Sciatic nerve (tissue), 2 donors: ENCODE results near the gene CLASP1. TPM values are rescaled to one million over a fixed set of nuclear protein-coding genes. Genes with fewer than 3 reads are reported as not detected.
"Not testable (repeated sequence)": the region's sequence is repeated elsewhere in the genome, so short reads cannot be mapped to it uniquely, and the experiment has no call there.

Source experiments
- ATAC-seq: fragments of 200-7000 bp; cut with Tn5 transposase; one replicate; pipeline ENCODE4 v1.9.1; 2020; ENCODE audit warnings: mild to moderate bottlenecking, moderate library complexity
- DNase-seq: peaks from one replicate; pipeline ENCODE4 v3.0.0-alpha.2; 2020; ENCODE audit warnings: low spot score
- intact Hi-C: fragments of 100-400 bp; cut with DNase I; formaldehyde crosslinking; loops from one replicate; pipeline ENCODE4 v1.14.2; 2022
- total RNA-seq: library from RNA; stranded (reverse); fragmentation: NEBNext Ultra II Directional; extraction: Animal tissue kit (Norgen Biotek cat#: 25700); gene quantifications from one replicate; pipeline ENCODE4 v1.2.1, GENCODE V29; 2021
- donor health status: DM: no; HTN: no; CAD: no.
- donor health status: DM: no; HTN: no; CAD: no.

Gene CLASP1
- total RNA-seq, 1 donor from 2014 or later: 72.7 TPM

- ATAC-seq (no peak), DNase-seq (no peak)
- intact Hi-C loops: no loop called here
Measured at GRCh38 chr2:121498731-121499130, 150.5 kb downstream of the CLASP1 start.

- ATAC-seq: no peak
- intact Hi-C loops: no loop called here
- DNase-seq: no peak
Measured at GRCh38 chr2:121492409-121492808, 156.9 kb downstream of the CLASP1 start.

GRCh38 chr2:121491518-121491917, 157.7 kb downstream of the CLASP1 start:
- ATAC-seq (no peak), DNase-seq (no peak)
- intact Hi-C loops: no loop called here

DNA sequence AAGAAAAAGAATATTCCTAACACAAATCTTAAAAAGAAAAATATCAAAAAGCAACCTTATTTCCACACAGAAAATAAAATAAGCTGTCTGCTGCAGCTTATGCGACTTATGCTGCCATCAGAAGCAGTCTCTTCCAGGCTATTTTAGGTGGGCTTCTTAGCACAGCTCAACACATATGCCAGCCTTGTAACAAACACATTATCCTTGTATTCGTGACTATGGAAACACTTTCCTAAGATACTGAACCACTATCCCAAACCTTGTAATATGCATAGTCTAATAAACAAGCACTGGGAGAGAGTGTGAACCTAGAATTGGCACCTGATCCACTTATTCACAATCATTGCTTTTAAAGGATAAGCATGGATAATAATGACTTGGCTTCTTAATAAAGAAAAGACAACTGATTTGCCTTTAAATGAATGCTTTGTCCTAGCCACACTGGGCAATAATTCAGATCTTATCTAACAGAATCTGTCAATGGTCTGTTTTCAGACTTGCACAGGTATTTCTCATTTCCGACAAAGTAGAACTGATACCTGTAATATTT, 158.6 kb downstream of the CLASP1 start:
- intact Hi-C loops: no loop called here
- ATAC-seq (no peak), DNase-seq (no peak)

- ATAC-seq (no peak), DNase-seq (no peak)
- intact Hi-C loops: no loop called here
Measured at GRCh38 chr2:121489911-121490583, 159.2 kb downstream of the CLASP1 start.

DNA sequence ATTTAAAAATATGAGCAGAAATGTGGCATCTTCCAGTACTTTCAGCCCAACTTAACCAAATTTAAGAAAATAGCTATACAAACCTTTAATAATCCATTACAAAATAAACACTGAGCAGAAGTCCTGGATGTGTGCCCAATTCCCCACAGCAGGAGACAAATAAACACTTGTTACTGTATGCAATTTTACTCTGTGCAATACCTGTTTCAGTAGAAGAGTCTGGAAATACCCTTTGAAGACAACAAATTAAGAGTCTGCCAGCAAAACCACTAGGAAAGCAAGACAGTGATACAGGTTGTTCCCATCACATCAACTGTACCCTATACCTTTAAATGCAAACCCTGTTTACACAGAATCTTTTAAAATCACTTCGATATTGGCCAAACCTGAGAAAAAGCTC, 160.0 kb downstream of the CLASP1 start:
- no peak for ATAC-seq
- DNase-seq: no peak
- intact Hi-C loops: no loop called here

DNA sequence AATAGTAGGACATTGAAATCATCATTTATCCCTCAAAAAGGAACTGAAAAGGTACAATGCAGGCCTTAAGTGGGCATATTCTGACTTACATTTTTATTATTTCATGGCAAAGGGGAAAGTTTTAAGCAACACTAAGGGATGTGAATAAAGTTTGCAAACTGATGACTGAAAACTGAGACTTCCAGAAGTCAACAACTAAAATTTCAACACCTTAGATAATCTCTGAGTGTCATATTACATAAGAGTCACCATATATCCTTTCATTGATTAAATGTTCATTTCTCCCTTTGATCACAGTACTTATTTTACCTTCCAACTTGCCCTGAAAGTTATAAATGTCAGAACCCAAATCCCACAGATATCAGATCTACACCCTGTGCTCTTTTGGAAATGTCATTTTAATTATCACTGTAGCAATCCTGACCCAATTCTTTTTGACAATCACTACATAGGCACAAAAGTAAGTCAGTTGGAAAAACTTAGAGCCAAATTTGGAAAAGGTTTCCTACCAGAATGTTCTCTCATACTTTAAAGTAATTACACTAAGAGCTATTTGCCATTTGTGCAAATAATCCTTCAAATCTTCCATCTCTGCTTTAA, 163.0 kb downstream of the CLASP1 start:
- no peak for ATAC-seq
- no peak for DNase-seq
- intact Hi-C loops: no loop called here

DNA sequence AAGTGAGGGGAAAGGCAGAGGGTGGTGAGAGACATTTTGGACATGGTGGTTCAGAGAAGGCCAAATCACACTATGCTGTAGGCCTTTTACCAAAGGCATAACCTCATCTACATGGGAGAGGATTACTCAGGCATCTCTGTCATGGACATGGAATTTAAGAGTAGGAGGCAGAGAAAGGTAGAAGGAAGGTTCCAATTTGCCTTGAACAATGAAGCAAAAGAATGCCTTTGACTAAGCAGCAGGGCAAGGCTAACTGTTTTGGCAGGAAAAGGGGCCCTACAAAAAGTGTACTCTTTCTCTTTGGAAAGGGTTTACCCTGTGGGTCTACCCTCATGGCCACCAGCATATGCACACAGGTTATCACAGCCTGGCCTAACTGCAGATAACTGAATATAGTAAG, 164.2 kb downstream of the CLASP1 start:
- DNase-seq (no peak), ATAC-seq (no peak)
- intact Hi-C loops: no loop called here

- intact Hi-C loops: loop anchor here (5.0 kb wide), 1 partner anchor 922 kb away; no protein-coding TSS in a partner anchor
- DNase-seq: no peak
- no peak for ATAC-seq
Measured at GRCh38 chr2:121483846-121484245, 165.4 kb downstream of the CLASP1 start.

DNA sequence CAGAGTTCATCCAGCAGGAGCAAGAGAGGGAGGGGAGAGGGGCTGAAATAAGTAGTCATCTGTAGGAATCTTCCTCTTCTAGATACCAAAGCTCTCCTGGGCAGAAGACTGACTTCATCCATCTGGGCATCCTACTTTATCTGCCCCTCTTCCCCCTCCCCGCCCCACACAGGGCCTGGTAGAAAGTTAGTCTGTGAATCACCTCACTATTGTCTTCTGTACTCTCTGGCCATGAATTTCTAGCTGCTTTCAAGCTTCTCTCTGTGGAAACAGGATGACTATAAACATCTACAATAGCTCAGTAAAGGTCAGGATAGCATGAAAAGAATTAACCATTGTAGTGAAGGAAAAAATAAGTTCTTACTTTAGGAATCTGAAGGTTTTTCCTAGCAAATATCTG, 166.2 kb downstream of the CLASP1 start:
- DNase-seq (no peak), ATAC-seq (no peak)
- intact Hi-C loops: loop anchor here (5.0 kb wide), 1 partner anchor 921 kb away; no protein-coding TSS in a partner anchor

GRCh38 chr2:121480826-121481225, 168.4 kb downstream of the CLASP1 start:
- peak; percentile 23 for ATAC-seq
- no peak for DNase-seq
- intact Hi-C loops: loop anchor here (5.0 kb wide), 1 partner anchor 919 kb away; no protein-coding TSS in a partner anchor

DNA sequence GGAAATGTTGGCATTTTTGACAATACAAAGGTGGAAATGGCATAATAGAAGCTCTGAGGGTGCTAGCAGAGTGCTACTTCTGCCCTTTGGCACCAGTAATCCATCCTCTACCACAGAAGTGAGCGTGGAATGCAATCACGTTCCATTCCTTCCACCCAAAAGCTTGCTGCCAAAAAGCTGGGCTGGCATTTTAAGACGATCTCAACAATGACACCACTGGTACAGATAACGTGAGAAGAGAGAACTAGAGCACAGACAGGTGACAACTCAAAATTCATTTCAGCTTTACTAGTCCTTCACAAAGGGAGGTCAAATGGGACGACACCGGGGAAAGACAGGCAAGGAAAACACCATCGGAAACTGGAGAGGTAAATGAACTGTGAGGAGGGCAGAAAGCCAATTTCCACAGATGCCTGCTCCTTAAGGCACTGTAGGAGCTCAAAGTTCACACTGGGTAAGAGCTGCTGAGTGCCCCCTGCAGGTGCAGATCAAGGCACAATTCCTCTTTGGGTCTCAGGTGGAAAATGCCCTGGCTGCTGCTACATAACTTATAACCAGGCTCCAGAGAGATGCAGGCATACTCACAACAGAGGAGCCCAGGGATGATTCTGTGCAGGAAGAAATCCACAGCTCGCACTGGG, 169.3 kb downstream of the CLASP1 start:
- ATAC-seq: peak; percentile 58
- intact Hi-C loops: loop anchor here (5.0 kb wide), 1 partner anchor 918 kb away; no protein-coding TSS in a partner anchor
- no peak for DNase-seq

GRCh38 chr2:121478996-121479745, 170.1 kb downstream of the CLASP1 start:
- peak; percentile 27 for ATAC-seq
- DNase-seq: no peak
- intact Hi-C loops: no loop called here

GRCh38 chr2:121478358-121478995, 170.8 kb downstream of the CLASP1 start:
- ATAC-seq, intact Hi-C loops, DNase-seq: not testable (repeated sequence)

GRCh38 chr2:121476684-121477083, 172.6 kb downstream of the CLASP1 start:
- intact Hi-C loops: no loop called here
- no peak for ATAC-seq
- DNase-seq: no peak

- intact Hi-C loops: no loop called here
- ATAC-seq: no peak
- no peak for DNase-seq
Measured at GRCh38 chr2:121475811-121476571, 173.3 kb downstream of the CLASP1 start.

DNA sequence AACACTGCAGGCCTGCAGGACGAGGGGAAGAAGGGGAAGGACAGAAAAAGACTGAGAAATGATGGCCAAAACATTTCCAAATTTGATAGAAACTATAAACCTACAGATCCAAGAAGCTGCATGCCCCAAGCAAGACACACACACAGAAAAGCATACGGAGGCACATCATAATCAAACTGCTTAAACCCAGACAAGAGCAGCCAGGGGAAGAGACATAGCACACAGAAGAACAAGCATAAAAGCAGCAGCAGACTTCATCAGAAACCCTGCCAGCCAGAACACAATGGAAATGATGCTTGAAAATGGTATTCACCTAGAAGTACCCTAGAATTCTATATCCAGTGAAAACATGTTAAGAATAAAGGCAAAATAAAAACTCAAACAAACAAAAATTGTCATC, 175.8 kb downstream of the CLASP1 start:
- DNase-seq (no peak), ATAC-seq (no peak)
- intact Hi-C loops: no loop called here

- intact Hi-C loops: no loop called here
- no peak for ATAC-seq
- no peak for DNase-seq
Measured at GRCh38 chr2:121472470-121472993, 176.7 kb downstream of the CLASP1 start.
